HAP-1 (cell line): ENCODE measurements around the gene SETDB1.
A peak's percentile ranks its signal among the peaks of the same experiment; 100 is the strongest.

Source experiments
- DNase-seq, 2 experiments: peaks; one replicate each; pipeline ENCODE4 v3.0.0-alpha.2; 2016 to 2020; ENCODE audit warnings: low spot score in 2 of 2
- H3K27me3 ChIP-seq: fragments of 250-450 bp; sonication (Bioruptor Pico); 2 replicates; pipeline ENCODE4 v1.5.1; 2020; ENCODE audit warnings: low read depth, mild to moderate bottlenecking, moderate library complexity
- H3K36me3 ChIP-seq: fragments of 250-450 bp; sonication (Bioruptor Pico); replicated peaks from 2 replicates; pipeline ENCODE4 v1.5.1; 2020; ENCODE audit warnings: mild to moderate bottlenecking
- H3K4me1 ChIP-seq: fragments of 250-450 bp; sonication (Bioruptor Pico); 2 replicates; pipeline ENCODE4 v1.5.1; 2020; ENCODE audit warnings: mild to moderate bottlenecking
- H3K4me3 ChIP-seq: fragments of 250-450 bp; sonication (Bioruptor Pico); 2 replicates; pipeline ENCODE4 v1.5.1; 2020; ENCODE audit warnings: mild to moderate bottlenecking, moderate library complexity
- H3K9me3 ChIP-seq: fragments of 250-450 bp; sonication (Bioruptor Pico); 2 replicates; pipeline ENCODE4 v1.5.1; 2020; ENCODE audit warnings: mild to moderate bottlenecking, moderate library complexity
- in situ Hi-C: fragments of 300-500 bp; cut with MboI; formaldehyde crosslinking; loops from 3 replicates; pipeline ENCODE4 v1.14.3; 2020; ENCODE audit warnings: low sequenced_read_pairs, inconsistent platforms, mixed read lengths

SETDB1 gene

DNA sequence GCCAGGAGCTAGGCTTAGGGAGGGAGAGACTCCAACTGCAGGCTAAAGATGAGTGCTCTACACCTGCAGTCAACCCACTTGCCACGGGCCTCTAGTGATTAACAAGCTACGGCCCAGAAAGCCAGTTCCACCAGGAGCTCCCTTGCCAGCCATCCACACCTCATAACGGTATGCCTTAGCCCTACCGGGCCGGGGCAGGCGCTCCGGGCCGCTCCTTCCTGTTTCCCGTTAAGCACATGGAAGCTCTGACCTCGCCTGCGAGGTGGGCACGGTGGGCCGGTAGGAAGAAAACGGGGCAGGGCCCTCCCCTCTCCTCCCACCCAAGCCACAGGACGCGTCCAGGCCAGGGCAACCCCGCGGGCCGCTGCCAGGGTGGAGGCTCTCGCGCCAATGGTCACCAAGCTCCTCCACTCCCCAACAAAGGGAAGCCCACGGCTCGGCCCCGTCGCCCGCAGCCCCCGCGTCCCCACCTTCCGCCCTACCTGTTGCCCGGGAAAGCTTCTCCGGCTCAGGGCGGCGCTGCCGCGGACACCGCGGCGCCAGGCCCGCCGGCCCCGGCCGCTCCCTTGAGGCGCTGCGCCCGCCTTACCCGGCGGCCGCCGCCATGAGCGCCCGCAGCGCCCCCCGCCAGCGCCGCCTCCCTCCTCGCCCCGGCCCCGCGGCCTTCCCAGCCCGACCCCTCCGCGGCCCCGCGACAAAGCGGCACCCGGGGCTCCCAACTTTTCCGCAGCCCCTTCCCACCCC lies 47.8 kb downstream of the SETDB1 start:
- peak in 1 of 2 experiments; percentile 44 for DNase-seq
- in situ Hi-C loops = no loop called here
- H3K36me3 ChIP-seq = peaks cover 3% of the 10 kb centered on the region
- H3K4me3 ChIP-seq = peak overlapping the region; percentile 73
- H3K4me1 ChIP-seq = peaks cover 24% of the 10 kb centered on the region
- no peaks in the 10 kb centered on the region for H3K27me3 ChIP-seq
- H3K9me3 ChIP-seq = no peaks in the 10 kb centered on the region

DNA sequence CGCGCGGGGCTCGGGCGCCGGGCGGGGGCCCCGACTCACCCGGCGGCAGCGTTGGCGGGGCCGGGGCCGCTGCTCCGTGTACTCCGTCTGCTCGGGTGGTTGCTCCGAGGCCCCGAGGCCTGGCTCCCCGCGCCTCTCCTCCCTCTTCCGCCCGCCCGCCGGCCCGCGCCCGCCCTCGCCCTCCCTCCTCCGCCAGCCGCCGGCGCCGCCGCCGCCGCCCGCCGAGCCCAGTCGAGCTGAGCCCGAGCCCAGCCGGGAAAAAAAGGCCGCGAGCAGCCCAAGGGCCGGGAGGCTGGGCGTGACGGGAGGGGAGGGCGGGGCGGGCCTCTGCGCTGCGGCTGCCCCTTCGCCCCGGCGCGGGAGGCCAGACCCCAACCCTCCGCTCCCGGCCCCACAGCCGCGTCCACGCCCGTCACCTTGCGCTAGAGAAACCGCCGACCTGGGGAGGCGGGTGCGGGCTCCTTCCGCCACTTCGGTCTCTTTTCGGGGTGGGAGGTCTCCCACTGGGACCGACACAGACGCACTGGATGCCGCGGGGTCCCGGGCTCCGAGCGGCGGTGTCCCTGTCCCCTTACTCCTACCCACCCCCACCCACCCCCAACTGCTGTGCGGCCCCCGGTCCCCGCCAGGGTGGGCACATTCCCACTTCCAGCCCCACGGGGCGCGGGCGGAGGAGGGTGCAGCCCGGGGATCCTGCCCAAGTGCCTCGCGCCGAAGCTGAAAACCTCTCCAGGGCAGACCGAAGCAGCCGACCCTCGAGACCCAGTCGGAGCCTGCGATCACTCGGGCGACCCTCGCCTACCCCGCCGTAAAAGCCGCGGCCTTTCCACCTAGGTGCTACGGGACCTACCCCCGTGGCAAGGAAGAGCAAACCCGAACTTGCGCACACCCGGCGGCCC lies 48.7 kb downstream of the SETDB1 start, which contains the start of gene CERS2:
CERS2 (minus strand) TSS at position 256 of the 899 bp plus-strand sequence. CDS start 5,745 bp downstream, outside the sequence.
- Histone ChIP-seq H3K4me3 (peak within 1 kb of the TSS; percentile 73), H3K9me3 (no peaks in the 10 kb centered on the region), H3K4me1 (peaks cover 32% of the 10 kb centered on the region), H3K36me3 (no peaks in the 10 kb centered on the region), H3K27me3 (no peaks in the 10 kb centered on the region)
- in situ Hi-C loops = no loop called here
- DNase-seq = peak; percentile 68 to 83

DNA sequence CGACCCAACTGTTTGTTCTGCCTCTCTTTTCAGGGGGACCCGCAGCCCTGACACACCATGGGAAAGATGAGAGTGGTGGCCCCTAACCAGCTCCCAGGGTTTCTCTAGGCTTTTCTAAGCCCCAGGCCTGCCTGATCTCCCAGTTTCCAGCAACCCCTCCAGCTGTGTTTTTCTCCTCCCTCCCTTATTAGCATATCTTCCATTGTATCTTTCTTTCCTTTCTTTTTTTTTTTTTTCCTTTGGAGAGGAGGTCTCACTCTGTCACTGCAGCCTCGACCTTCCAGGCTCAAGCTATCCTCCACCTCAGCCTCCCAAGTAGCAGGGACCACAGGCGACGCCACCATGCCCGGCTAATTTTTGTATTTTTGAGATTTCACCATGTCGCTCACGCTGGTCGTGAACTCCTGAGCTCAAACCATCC lies 50.2 kb downstream of the SETDB1 start:
- Histone ChIP-seq H3K36me3 (no peaks in the 10 kb centered on the region), H3K4me1 (peaks cover 27% of the 10 kb centered on the region), H3K4me3 (no peak overlapping the region), H3K27me3 (no peaks in the 10 kb centered on the region), H3K9me3 (no peaks in the 10 kb centered on the region)
- in situ Hi-C loops = no loop called here
- DNase-seq = no peak

DNA sequence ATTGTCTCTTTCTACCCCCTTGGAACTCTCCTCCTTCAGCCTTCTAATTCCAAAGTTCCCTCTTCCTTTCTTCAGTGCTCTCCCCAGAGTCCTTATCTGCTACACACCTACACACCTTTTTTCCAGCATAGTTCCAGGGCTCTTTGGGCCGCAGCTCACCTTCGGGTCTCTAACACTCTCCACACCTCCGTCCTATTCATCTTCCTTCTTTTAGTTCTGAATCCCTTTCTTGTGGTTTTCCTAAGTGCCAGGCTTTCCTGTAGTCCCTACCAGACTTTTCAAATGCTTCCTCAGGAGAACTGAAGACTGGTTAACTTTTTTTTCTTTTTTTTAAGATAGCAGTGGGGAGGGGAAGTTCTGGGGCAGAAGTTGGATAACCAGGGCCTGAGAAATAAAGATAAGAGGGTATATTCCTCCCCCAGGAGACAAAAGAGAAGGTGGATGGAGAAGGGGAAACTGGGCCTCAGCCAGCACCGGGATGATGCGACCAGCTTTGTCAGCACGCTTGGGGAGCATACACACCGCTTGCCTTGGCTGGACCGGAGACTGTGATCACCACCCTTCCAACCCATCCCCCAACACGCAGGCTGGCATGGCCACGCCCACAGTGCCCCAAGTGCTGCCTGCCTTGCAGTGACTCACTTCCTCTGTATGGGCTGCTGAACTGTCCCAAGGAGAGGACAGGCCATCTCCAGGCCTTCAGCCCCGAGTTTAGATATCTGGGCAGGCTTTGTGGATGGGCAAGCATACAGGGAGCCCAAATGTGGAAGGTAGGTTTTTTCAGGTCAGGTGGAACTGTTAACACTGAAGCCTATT lies 50.9 kb downstream of the SETDB1 start:
- no peak overlapping the region for H3K4me3 ChIP-seq
- in situ Hi-C loops = no loop called here
- peaks cover 20% of the 10 kb centered on the region for H3K4me1 ChIP-seq
- H3K9me3 ChIP-seq = no peaks in the 10 kb centered on the region
- no peaks in the 10 kb centered on the region for H3K36me3 ChIP-seq
- DNase-seq = no peak
- H3K27me3 ChIP-seq = no peaks in the 10 kb centered on the region

DNA sequence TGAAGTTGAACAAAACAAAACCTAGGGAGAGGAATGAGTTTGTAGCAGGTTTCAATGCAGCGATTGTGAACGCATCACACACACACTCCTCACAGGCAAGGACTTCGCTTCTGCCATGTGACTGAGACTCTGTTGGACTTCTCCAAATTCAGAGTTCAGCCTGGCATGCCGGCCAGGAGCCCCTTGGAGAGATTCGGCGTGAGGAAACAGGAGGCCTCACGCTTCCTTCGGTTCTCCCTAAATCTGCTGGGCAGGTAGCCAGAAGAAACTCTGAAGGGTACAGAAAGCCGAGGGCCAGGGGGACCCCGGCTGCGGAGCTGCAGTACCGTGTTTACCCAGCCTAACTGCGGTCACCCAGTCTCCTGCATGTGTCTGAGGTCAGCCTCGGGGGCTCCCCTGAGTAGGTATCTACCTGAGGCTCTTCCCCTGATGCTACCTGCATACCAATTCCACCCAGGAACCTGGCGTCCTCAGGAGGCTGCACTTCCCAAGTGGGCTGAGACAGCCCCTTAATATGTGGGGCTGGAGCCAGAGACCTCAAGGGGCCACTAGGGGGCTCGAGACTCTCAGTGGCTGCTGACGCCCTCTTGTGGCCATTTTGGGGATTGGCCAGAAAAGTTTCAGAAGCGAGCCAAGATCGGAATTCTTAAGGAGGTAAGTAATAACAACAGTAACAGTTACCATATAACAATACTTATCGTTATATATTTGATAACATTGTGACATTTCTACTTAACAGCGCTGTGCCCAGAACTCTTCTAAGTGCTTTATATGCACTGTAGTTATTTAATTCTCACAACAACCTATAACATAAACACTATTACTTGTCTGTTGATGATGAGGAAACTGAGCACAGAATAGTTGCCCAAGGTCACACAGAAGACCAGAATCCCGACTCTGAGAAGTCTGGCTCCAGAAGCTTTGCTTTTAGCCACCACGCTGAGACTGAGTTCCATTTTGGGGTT lies 53.2 kb downstream of the SETDB1 start:
- H3K4me3 ChIP-seq = peak overlapping the region; percentile 10; the same call in 1 of the 2 replicates
- H3K27me3 ChIP-seq = no peaks in the 10 kb centered on the region
- in situ Hi-C loops = no loop called here
- no peaks in the 10 kb centered on the region for H3K36me3 ChIP-seq
- no peaks in the 10 kb centered on the region for H3K9me3 ChIP-seq
- peaks cover 8% of the 10 kb centered on the region for H3K4me1 ChIP-seq
- peak; percentile 72 to 93 for DNase-seq

DNA sequence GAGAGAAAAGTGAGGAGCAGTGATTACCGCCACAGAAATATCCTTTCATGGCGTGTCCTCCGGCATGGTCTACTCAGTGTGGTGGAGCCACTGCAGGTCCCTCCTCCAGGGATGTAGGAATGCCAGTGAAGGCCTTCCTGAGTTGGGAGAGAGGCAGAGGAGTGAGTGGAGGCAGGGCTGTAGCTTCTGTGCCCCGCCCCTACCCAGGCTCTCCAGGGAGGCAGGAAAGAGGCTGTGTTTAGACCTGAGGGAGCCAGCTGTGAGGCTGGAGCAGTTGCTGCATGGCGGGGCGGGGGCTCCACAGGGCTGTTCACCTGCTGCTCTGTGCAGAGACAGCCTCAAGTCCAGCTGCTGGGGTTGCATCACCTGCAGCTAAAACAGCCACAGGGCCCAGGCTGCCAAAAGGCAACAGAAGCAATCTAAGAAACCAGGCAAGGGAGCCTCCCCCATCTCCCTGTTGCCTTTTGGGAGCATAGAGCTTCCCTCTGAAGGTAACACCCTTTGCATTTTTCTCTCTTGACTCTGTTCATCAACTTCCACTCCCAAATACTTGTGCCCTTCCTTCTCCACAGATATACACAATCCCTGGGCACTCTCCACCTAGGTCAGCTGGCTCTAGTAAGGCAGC lies 55.1 kb downstream of the SETDB1 start:
- Histone ChIP-seq H3K4me1 (peaks cover 8% of the 10 kb centered on the region), H3K36me3 (no peaks in the 10 kb centered on the region), H3K27me3 (no peaks in the 10 kb centered on the region), H3K9me3 (no peaks in the 10 kb centered on the region), H3K4me3 (no peak overlapping the region)
- in situ Hi-C loops = no loop called here
- peak in 1 of 2 experiments; percentile 48 for DNase-seq

DNA sequence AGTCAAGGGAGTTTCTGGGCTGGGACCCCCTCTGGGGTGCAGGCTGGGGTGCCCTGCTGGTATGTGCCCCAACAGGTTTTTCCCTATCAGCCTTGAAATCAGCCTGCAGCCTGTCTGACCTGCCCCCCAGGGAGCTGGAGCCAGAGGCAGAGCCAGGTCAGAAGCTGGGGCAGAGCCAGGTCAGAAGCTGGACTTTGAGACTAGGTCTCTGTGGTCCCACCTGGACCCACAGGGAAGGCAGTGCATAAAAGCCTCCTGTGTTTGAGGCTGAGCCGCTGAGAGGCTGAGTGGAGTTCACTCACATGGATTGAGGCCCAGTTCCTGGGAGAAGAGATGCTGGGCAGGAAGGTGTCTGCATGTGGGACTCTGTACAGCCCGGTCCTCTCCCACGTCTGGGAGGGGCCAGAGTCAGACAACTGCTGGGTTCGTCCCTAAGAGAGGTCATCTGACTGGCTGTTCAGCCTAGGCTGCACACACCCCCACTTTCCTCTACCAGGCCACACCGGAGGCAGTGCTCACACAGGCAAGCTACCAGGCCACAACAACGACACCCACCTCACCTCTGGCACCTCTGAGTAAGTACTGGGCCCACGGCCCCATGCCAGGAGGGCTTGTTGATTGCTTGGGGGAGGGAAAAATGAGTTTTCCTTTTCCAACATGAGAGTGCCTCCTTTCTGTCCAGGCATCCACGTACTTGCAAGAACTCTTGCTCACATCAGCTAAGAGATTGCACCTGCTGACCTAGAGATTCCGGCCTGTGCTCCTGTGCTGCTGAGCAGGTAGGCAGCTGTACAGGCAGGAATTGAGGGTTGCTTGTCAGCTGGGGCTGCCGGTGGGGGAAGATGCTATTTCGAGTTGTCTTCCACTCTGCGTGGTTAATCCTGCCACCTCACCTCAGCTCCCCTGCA lies 55.9 kb downstream of the SETDB1 start, which contains the start of gene ANXA9:
ANXA9 (plus strand) TSS at position 488 of the 908 bp plus-strand sequence. CDS start 814 bp downstream, outside the sequence.
- Histone ChIP-seq H3K4me3 (no peak within 1 kb of the TSS), H3K4me1 (peaks cover 8% of the 10 kb centered on the region), H3K36me3 (no peaks in the 10 kb centered on the region), H3K27me3 (no peaks in the 10 kb centered on the region), H3K9me3 (no peaks in the 10 kb centered on the region)
- in situ Hi-C loops = no loop called here
- DNase-seq = no peak

GRCh38 chr1:150985179-150985825 lies 59.1 kb downstream of the SETDB1 start:
- no peaks in the 10 kb centered on the region for H3K36me3 ChIP-seq
- no peak for DNase-seq
- H3K9me3 ChIP-seq = no peaks in the 10 kb centered on the region
- H3K4me1 ChIP-seq = no peaks in the 10 kb centered on the region
- no peaks in the 10 kb centered on the region for H3K27me3 ChIP-seq
- H3K4me3 ChIP-seq = no peak overlapping the region
- in situ Hi-C loops = no loop called here

DNA sequence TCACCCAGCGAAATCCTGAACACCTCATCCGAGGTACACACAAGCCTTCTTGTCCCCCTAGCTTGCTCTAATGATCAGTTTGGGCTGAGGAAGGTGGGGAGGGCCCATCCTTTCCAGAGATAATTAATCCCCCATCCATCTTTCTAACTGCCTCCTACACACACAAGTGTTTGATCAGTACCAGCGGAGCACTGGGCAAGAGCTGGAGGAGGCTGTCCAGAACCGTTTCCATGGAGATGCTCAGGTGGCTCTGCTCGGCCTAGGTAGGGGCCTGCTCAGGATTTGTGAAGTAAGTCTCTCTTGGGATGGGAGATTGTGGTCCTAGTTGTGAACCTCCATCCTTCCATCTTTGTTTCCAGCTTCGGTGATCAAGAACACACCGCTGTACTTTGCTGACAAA lies 61.8 kb downstream of the SETDB1 start:
- no peaks in the 10 kb centered on the region for H3K36me3 ChIP-seq
- in situ Hi-C loops = no loop called here
- no peak for DNase-seq

GRCh38 chr1:150992626-150993025 lies 66.5 kb downstream of the SETDB1 start:
- Histone ChIP-seq H3K27me3 (no peaks in the 10 kb centered on the region), H3K4me3 (no peak overlapping the region), H3K4me1 (no peaks in the 10 kb centered on the region), H3K9me3 (no peaks in the 10 kb centered on the region), H3K36me3 (peaks cover 4% of the 10 kb centered on the region; the same call in 1 of the 2 replicates)
- in situ Hi-C loops = no loop called here
- DNase-seq = no peak

More for the DNA sequence above, 61.8 kb downstream of the SETDB1 start:
- Histone ChIP-seq H3K4me3 (no peak overlapping the region), H3K9me3 (no peaks in the 10 kb centered on the region), H3K4me1 (no peaks in the 10 kb centered on the region), H3K27me3 (no peaks in the 10 kb centered on the region)

DNA sequence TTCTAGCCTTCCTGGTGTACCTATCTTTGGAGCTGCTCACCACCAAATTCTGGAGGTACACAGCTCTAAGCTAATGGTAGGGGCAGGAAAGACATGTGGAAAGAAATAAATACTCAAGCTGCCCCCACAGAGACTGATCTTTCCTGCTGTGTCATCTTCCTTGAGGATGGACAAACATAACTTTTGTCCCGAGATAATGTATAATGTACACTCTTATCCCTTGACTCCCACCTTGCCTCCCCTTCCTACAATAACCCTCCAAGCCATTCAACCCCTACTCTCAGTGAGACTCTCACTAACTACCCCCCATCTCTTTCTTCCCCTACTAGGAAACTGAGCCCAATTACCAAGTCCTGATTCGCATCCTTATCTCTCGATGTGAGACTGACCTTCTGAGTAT lies 68.1 kb downstream of the SETDB1 start:
- Histone ChIP-seq H3K4me3 (no peak overlapping the region), H3K4me1 (no peaks in the 10 kb centered on the region), H3K36me3 (peaks cover 7% of the 10 kb centered on the region; the same call in 1 of the 2 replicates), H3K9me3 (no peaks in the 10 kb centered on the region), H3K27me3 (no peaks in the 10 kb centered on the region)
- in situ Hi-C loops = no loop called here
- no peak for DNase-seq
